Activated CD8-positive, alpha-beta memory T cell treated with anti-CD3 and anti-CD28 coated beads for 1 hour (primary cell): ENCODE data around the gene NAA11.

Experiments used
- DNase-seq, 2 donors: peaks; one replicate each; pipeline ENCODE4 v3.0.0-alpha.2; 2020; ENCODE audit warnings: low read depth in 1 of 2; ENCODE audit errors: extremely low read depth in 1 of 2

The NAA11 gene

DNA sequence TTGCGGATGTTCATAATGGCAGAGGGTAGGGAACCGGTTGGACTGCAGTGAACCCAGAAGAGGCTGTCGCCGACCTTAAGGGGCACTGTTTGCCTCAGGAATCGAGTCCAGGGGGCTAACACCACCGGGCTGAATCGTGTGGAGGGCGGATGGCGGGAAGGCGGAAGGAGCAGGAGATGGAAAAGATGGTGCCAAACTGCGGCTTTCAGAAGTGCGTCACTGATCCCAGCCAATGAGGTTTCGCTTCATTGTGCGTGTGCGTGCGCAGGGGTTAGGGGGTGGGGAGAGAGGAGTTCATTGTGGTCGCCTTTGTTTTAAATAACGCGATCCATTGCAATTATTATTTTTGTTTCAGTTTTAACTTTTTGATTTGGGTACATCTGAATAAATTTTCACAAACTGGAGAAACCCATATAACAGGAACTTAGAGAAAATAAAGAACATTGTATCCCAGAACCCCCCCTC, at the start of gene NAA11:
NAA11 (minus strand) TSS at position 198 of the 465 bp plus-strand sequence; CDS start at position 14, 184 bp downstream.
- no peak for DNase-seq

DNA sequence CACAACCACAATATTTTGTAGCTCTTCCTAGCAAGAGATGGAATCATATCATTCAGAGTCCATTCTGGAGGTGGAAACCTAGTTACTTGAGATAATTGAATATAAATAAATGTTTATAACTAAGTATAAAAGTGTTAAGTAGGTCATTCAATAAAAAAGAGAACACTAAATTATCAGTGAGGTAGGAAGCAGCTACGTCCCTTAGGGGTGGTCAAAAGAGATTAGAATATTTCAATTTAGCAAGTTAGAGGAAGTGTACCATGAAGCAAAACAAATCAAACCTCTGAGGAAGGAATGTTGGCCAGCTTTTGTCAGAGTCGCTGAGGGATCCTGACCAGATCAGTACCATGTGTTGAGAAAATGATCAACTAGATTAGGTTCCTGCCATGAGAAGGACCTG, 44.2 kb upstream of the NAA11 start:
- no peak for DNase-seq

DNA sequence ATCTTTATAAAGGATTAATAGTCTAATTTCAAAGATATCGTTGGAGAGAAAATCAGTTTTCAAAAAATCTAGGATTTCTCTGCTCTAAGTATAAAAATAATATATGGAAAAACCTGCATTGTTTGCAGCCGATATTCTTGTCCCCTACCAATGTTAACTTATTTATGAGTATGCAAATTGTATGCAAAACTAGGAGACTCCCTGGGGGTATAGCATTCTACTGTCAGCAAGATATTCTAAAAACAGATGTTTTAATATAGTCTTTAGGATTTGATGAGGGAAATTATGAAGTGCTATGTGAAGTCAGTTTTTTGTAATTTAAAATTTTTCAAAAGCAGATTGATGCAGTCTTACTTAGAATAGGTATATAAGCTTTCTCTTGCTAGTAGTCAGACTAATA, 41.2 kb upstream of the NAA11 start:
- DNase-seq, result no peak

DNA sequence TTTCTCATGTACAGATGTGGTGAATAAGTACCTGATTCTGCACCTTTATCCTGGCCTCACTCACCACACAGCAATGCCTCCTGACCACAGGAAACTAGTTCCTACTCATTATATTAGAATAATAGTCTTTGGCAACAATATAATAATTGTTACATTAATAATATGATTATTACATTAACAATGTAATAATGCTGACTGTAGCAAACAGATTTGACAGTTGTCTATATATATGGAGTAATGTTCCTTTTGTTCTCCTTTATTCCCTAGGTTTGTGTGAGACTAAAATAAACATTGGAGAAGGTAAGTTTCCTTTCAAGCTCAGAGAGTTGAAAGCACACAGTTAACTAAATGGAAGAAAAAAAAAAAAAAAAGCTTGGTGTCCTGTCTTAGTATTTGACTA, 40.6 kb upstream of the NAA11 start:
- no peak for DNase-seq

GRCh38 chr4:79364061-79364460, 38.2 kb upstream of the NAA11 start:
- DNase-seq, result no peak

GRCh38 chr4:79362626-79363025, 36.8 kb upstream of the NAA11 start:
- DNase-seq, result no peak

- DNase-seq, result no peak
These were observed 34.1 kb upstream of the NAA11 start for GRCh38 chr4:79360006-79360405.

DNA sequence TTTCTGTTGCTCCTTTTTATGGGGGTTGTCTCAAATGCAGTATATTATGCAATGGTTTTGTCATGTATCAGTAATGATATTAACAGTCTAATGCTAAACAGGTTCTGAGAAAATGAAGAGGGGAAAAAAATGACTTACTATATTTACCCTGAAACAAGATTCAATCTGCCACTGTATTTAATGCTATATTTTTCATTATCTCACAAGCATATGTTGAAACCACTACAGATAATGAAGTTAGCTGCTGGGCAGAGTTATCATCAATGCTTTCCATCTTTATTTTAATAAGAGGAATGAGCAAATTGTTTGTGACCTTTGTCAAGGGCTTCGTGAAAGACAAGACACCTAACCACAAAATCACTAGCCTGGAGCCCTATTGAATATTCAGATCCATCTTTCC, 32.6 kb upstream of the NAA11 start:
- no peak for DNase-seq

DNA sequence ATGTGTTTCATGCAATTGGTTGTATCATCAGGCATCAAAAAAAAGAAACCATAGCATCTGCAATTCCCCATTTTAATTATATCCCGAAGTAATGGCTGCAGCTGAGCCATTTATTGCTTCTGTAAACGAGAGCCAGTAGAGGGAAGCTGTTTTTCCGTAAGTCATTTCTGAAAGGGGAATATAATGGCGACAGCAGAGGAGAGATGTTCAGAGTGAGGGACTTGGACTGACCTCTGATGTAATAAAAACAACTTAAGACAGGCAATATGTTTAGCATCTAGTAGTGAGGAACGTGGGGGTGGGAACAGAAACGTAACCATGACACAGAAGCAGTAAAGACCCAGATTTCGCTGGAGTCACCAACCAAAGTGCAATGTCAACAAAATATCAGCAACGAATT, 31.5 kb upstream of the NAA11 start:
- DNase-seq, result no peak

- DNase-seq, result no peak
These were observed 27.2 kb upstream of the NAA11 start for GRCh38 chr4:79353075-79353474.

GRCh38 chr4:79348405-79348804, 22.5 kb upstream of the NAA11 start:
- no peak for DNase-seq

GRCh38 chr4:79341893-79342653, 16.2 kb upstream of the NAA11 start:
- DNase-seq, result no peak

- no peak for DNase-seq
These were observed 14.7 kb upstream of the NAA11 start for GRCh38 chr4:79340568-79340967.

DNA sequence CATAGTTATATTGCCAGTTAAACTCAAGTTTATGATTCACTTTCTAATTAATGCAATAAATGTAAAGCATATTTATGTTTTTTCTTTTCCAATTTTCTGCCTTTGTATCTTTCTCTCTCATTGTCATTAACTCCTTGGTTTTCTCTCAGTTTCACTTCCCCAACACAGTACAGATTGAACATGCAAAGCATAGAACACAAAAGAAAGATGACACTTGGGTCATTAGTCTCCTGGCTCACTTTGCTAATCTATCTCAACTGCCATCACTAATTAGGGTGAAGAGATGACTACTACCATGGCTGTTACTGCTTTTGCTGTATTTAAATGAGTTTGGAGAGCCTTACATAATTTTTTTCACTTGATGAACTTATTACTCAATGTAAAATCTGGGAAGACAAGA, 12.3 kb upstream of the NAA11 start:
- DNase-seq, result no peak

- DNase-seq, result no peak
These were observed 8.9 kb upstream of the NAA11 start for GRCh38 chr4:79334783-79335182.

GRCh38 chr4:79334341-79334740, 8.5 kb upstream of the NAA11 start:
- no peak for DNase-seq

DNA sequence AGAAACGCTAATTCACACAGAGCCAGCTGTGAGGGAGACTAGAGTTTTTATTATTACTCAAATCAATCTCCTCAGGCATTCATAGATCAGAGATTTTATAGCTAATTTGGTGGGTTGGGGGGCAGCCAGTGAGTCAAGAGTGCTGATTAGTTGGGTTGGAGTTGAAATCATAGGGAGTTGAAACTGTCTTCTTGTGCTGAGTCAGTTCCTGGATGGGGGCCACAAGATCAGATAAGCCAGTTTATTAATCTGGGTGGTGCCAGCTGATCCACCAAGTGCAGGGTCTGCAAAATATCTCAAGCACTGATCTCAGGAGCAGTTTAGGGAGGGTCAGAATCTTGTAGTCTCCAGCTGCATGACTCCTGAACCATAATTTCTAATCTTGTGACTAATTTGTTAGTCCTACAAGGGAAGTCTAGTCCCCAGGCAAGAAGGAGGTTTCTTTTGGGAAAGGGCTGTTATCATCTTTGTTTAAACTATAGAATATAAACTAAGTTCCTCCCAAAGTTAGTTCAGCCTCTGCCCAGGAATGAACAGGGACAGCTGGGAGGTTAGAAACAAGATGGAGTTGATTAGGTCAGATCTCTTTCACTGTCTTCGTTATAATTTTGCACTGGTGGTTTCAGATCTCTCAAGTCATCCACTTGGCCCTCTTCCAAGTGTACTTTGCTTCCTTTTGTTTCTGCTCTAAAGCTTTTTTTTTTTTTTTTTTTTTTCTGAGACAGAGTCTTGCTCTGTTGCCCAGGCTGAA, 5.4 kb upstream of the NAA11 start:
- no peak for DNase-seq

DNA sequence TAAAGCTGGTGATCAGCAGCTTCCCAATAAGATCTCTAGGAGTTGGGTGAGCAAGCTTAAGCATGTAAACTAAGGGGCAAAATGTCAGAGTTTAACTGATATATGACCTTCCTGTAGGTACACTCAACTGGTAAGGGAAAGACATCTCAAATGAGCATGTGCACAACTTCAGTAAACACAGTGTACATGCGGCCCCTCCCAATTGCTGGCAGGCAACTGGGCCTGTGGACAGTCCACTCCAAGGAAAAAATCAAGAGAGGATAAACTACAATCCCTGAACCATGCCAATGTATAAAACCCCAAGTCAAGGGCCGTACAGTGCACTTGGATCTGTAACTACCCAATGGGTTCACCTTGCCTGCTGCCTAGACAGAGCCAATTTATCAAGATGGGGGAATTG, 4.9 kb upstream of the NAA11 start:
- no peak for DNase-seq

DNA sequence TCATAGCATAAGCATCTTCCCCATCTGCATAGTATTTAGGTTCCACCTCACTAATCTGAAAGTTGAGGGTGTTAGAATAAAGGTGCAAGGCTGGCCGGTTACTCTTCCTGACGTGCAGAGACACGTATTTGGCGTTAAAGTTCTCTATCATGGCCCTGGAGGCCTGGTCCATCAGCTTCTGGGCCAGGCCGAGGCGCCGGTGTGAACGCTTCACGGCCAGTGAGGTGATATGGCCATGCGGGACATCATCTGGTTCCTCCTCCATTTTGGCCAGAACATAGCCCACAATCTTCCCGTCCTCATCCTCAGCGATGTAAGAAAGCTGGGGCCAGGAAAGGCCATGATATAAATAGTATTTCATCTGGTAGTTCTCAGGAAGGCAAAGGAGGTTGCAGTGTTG, 425 bp downstream of the NAA11 start:
- no peak for DNase-seq

- DNase-seq, result no peak
These were observed 5.9 kb downstream of the NAA11 start for GRCh38 chr4:79319975-79320374.

GRCh38 chr4:79317711-79318110, 8.2 kb downstream of the NAA11 start:
- no peak for DNase-seq

DNA sequence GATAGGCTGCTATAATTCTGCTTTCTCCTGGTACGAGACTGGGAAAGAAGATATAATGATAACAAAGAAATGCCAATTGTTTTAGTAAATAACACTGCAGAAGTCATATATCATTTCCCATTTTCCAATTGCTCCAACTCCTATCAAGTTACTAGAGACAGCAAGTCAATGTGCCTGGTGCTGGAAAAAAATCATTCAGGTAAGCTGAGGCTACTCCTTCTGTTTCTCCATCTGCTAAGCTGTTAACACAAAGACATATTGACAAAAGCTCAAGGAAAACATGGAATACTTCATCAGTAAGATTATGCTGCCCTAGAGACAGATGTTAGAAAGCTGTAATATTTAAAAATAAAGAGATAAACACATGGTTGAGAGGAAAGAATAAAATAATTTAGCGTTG, 10.0 kb downstream of the NAA11 start:
- DNase-seq, result no peak
